ENCODE data around the gene ST8SIA6. TPM values are rescaled to one million over a fixed set of nuclear protein-coding genes. Genes with fewer than 3 reads are reported as not detected.

The ST8SIA6 gene
- total and polyA plus RNA-seq, 2 of the 8 experiments (the other 6 are each of a cell fraction or from before 2014, with no cell fraction given): 0.70 to 1.1 TPM

DNA sequence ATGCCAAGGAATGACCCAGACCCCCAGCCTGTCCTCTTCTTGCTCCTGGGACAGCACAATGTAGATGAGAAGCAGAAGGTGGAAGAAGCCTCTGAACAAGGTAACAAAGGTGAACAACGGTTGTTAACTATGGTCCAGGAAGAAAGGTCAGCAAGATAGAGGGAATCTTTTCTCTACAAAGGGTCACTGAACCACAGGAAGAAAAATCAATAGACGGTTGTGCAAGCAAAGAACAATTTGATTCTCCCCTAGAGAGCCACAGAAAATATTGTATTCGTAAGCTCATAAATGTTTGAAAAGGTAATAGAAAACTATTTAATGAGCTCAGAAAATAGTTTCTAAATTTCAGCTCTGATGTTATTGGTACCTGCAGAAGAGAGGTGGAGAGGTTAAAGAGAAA lies 111.3 kb downstream of the ST8SIA6 start:
- H3K79me2 ChIP-seq (ENCODE audit: control insufficient read depth in 1 of 2, insufficient read depth in 2 of 2, low read length in 2 of 2): no peaks in the 10 kb centered on the region
- no peak overlapping the region for H3K27ac ChIP-seq (ENCODE audit: low read depth, low read length)
- H4K5ac ChIP-seq (ENCODE audit: insufficient read length, low read depth, low read length): no peak overlapping the region
- H3K4me3 ChIP-seq (ENCODE audit: extremely low read depth in 1 of 4, insufficient read depth in 2 of 4, low read depth in 3 of 4, low read length in 4 of 4): no peak overlapping the region
- H4K91ac ChIP-seq (replicated peaks; ENCODE audit: insufficient read length, low read length): no peak overlapping the region
- ChIA-PET POLR2A (ENCODE audit: partially characterized antibody) (no interaction called here), CTCF (ENCODE audit: partially characterized antibody) (interaction anchor here (0.6 to 1.4 kb wide), 5 partner anchors 10 to 69 kb away, joined by 3 to 5 read pairs (median 4); no protein-coding TSS in a partner anchor)
- no peak overlapping the region for H3K9ac ChIP-seq (replicated peaks in 1 of 4; ENCODE audit: extremely low read depth in 1 of 4, low read depth in 3 of 4, low read length in 3 of 4)
- H4K8ac ChIP-seq (ENCODE audit: extremely low read depth, insufficient read depth, low read length): no peak overlapping the region
- H3K23me2 ChIP-seq (ENCODE audit: low read depth, low read length): no peaks in the 10 kb centered on the region
- H3K36me3 ChIP-seq (ENCODE audit: control insufficient read depth in 2 of 4, insufficient read depth in 4 of 4, low read length in 3 of 4): no peaks in the 10 kb centered on the region
- no peak overlapping the region for H3K56ac ChIP-seq (replicated peaks; ENCODE audit: insufficient read length, low read depth, low read length)
- no peak overlapping the region for H2AFZ ChIP-seq (ENCODE audit: low read length)
- H3K27me3 ChIP-seq (replicated peaks in 1 of 4; ENCODE audit: control insufficient read depth in 3 of 4, extremely low read depth in 1 of 4, insufficient read depth in 3 of 4, low read length in 3 of 4): no peaks in the 10 kb centered on the region
- no peak overlapping the region for H2BK120ac ChIP-seq (replicated peaks; ENCODE audit: low read depth, low read length)
- H2BK12ac ChIP-seq (ENCODE audit: low read depth, low read length): no peak overlapping the region
- H3K9me3 ChIP-seq (ENCODE audit: insufficient read depth in 2 of 2, low read depth in 1 of 2, low read length in 1 of 2): no peaks in the 10 kb centered on the region
- H3K4ac ChIP-seq (replicated peaks; ENCODE audit: insufficient read length, low read depth, low read length): no peak overlapping the region
- 77% methylated on average over 3 of the region's 3 CpGs; no CpG with 5 or more reads in 1 of the 2 experiments for WGBS, 2 experiments (ENCODE audit: extremely low coverage in 1 of 2, insufficient coverage in 1 of 2, insufficient read length in 1 of 2, insufficient replicate concordance in 2 of 2, low coverage in 1 of 2, low lambda C conversion rate in 2 of 2, missing lambda C conversion rate in 1 of 2)
- H2BK15ac ChIP-seq (ENCODE audit: low read length): no peak overlapping the region
- DNase-seq (ENCODE audit: low read depth in 1 of 2, low spot score in 2 of 2): no peak
- no peaks in the 10 kb centered on the region for H3K79me1 ChIP-seq (ENCODE audit: low read depth, low read length)
- H2BK5ac ChIP-seq (ENCODE audit: low read depth, low read length): no peak overlapping the region
- H4K20me1 ChIP-seq (replicated peaks in 1 of 2; ENCODE audit: control insufficient read depth in 1 of 2, insufficient read depth in 2 of 2, low read length in 2 of 2): no peaks in the 10 kb centered on the region
- no peaks in the 10 kb centered on the region for H3K4me1 ChIP-seq (replicated peaks in 1 of 4; ENCODE audit: control insufficient read depth in 3 of 4, insufficient read depth in 4 of 4, low read length in 3 of 4)
- H2AK5ac ChIP-seq (ENCODE audit: low read depth, low read length): no peak overlapping the region
- H3K4me2 ChIP-seq (ENCODE audit: insufficient read depth in 1 of 2, low read depth in 2 of 2, low read length in 2 of 2): no peak overlapping the region
- H3K18ac ChIP-seq (ENCODE audit: extremely low read depth, low read length): no peak overlapping the region
- H2BK20ac ChIP-seq (ENCODE audit: low read length): no peak overlapping the region
- no peak overlapping the region for H3K23ac ChIP-seq (ENCODE audit: insufficient read length)
- H3K14ac ChIP-seq (ENCODE audit: insufficient read length): no peak overlapping the region
- no peak for FAIRE-seq
- no peak for TF ChIP-seq TAF7 (optimal IDR thresholded peaks at IDR 0.05; ENCODE audit: borderline replicate concordance, low read depth, low read length)
- TF ChIP-seq, protein P1, sequence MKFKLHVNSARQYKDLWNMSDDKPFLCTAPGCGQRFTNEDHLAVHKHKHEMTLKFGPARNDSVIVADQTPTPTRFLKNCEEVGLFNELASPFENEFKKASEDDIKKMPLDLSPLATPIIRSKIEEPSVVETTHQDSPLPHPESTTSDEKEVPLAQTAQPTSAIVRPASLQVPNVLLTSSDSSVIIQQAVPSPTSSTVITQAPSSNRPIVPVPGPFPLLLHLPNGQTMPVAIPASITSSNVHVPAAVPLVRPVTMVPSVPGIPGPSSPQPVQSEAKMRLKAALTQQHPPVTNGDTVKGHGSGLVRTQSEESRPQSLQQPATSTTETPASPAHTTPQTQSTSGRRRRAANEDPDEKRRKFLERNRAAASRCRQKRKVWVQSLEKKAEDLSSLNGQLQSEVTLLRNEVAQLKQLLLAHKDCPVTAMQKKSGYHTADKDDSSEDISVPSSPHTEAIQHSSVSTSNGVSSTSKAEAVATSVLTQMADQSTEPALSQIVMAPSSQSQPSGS (IDR thresholded peaks at IDR 0.05; ENCODE audit: low read length): no peak
- TF ChIP-seq RAD21 (IDR thresholded peaks at IDR 0.05 in 1 of 2, conservative IDR thresholded peaks at IDR 0.05 in 1 of 2; ENCODE audit: low read depth in 2 of 2, low read length in 2 of 2): no peak
- TF ChIP-seq EGR1 (IDR thresholded peaks at IDR 0.05; ENCODE audit: borderline replicate concordance, low read depth, low read length): no peak
- no peak for TF ChIP-seq BACH1 (IDR thresholded peaks at IDR 0.05; ENCODE audit: low read length)
- TF ChIP-seq SRF (IDR thresholded peaks at IDR 0.05; ENCODE audit: low read depth, low read length): no peak
- TF ChIP-seq TCF12 (IDR thresholded peaks at IDR 0.05; ENCODE audit: low read depth, low read length): no peak
- TF ChIP-seq CBX8 (IDR thresholded peaks at IDR 0.05; ENCODE audit: borderline replicate concordance, low read depth, low read length): no peak
- TF ChIP-seq GTF2F1 (IDR thresholded peaks at IDR 0.05; ENCODE audit: borderline replicate concordance, low read depth, low read length): no peak
- no peak for TF ChIP-seq SUZ12 (IDR thresholded peaks at IDR 0.05; ENCODE audit: low read length)
- no peak for TF ChIP-seq BRCA1 (IDR thresholded peaks at IDR 0.05; ENCODE audit: low read depth, low read length)

All from H1 (cell line).